Trophoblast cell (in vitro differentiated cells and primary cell): ENCODE data around the gene WT1.
A peak's percentile ranks its signal among the peaks of the same experiment; 100 is the strongest.

ENCODE experiments used
- DNase-seq, 2 donors: peaks; one replicate each; pipeline ENCODE4 v3.0.0-alpha.2; 2016
- H2AFZ ChIP-seq: 2 replicates; pipeline ENCODE4 v1.6.1; 2013; ENCODE audit warnings: low read length, moderate library complexity, mild to moderate bottlenecking; ENCODE audit not compliant: insufficient read depth, poor library complexity
- H2AK5ac ChIP-seq: 2 replicates; pipeline ENCODE4 v1.6.1; 2013; ENCODE audit warnings: mild to moderate bottlenecking, low read length
- H2BK120ac ChIP-seq: 2 replicates; pipeline ENCODE4 v1.6.1; 2013; ENCODE audit warnings: low read length, mild to moderate bottlenecking, moderate library complexity; ENCODE audit not compliant: insufficient read depth, poor library complexity
- H2BK12ac ChIP-seq: 2 replicates; pipeline ENCODE4 v1.6.1; 2013; ENCODE audit warnings: mild to moderate bottlenecking, low read length, moderate library complexity
- H2BK5ac ChIP-seq: 2 replicates; pipeline ENCODE4 v1.6.1; 2013; ENCODE audit warnings: low read length, low read depth, moderate library complexity, mild to moderate bottlenecking; ENCODE audit not compliant: poor library complexity
- H3K14ac ChIP-seq: 2 replicates; pipeline ENCODE4 v1.6.1; 2013; ENCODE audit warnings: mild to moderate bottlenecking, low read length
- H3K18ac ChIP-seq: 2 replicates; pipeline ENCODE4 v1.6.1; 2013; ENCODE audit warnings: mild to moderate bottlenecking, low read length
- H3K23ac ChIP-seq: 2 replicates; pipeline ENCODE4 v1.6.1; 2013; ENCODE audit warnings: low read length
- H3K27ac ChIP-seq: 2 replicates; pipeline ENCODE4 v1.5.1; 2013; ENCODE audit warnings: low read depth, mild to moderate bottlenecking, inconsistent platforms, low read length, moderate library complexity
- H3K27me3 ChIP-seq: 2 replicates; pipeline ENCODE4 v1.6.1; 2013; ENCODE audit warnings: inconsistent platforms, mild to moderate bottlenecking, low read length, moderate library complexity; ENCODE audit not compliant: insufficient read depth
- H3K36me3 ChIP-seq, 2 experiments: 1 replicate in 1 of 2; 2 replicates in 1 of 2; pipeline ENCODE4 v1.6.1; 2013; ENCODE audit warnings: low read length in 2 of 2, mild to moderate bottlenecking in 2 of 2, moderate library complexity in 1 of 2; ENCODE audit not compliant: insufficient read depth in 2 of 2, control insufficient read depth in 1 of 2
- H3K4ac ChIP-seq: 2 replicates; pipeline ENCODE4 v1.6.1; 2013; ENCODE audit warnings: low read depth, mild to moderate bottlenecking, low read length, moderate library complexity
- H3K4me1 ChIP-seq, 2 experiments: 1 replicate in 1 of 2; 2 replicates in 1 of 2; pipeline ENCODE4 v1.6.1; 2013; ENCODE audit warnings: low read length in 2 of 2, mild to moderate bottlenecking in 2 of 2, moderate library complexity in 1 of 2; ENCODE audit not compliant: insufficient read depth in 2 of 2, control insufficient read depth in 1 of 2
- H3K4me2 ChIP-seq: 2 replicates; pipeline ENCODE4 v1.6.1; 2013; ENCODE audit warnings: inconsistent platforms, mild to moderate bottlenecking, low read length, moderate library complexity
- H3K4me3 ChIP-seq: 2 replicates; pipeline ENCODE4 v1.5.1; 2013; ENCODE audit warnings: mild to moderate bottlenecking, low read depth, low read length, inconsistent platforms
- H3K79me1 ChIP-seq: one replicate; pipeline ENCODE4 v1.6.1; 2013; ENCODE audit warnings: low read length
- H3K79me2 ChIP-seq: 2 replicates; pipeline ENCODE4 v1.6.1; 2013; ENCODE audit warnings: low read length, mild to moderate bottlenecking; ENCODE audit not compliant: control insufficient read depth, insufficient read depth, poor library complexity
- H3K9ac ChIP-seq: 2 replicates; pipeline ENCODE4 v1.6.1; 2013; ENCODE audit warnings: mild to moderate bottlenecking, low read length
- H3K9me3 ChIP-seq: 2 replicates; pipeline ENCODE4 v1.6.1; 2013; ENCODE audit warnings: low read depth, mild to moderate bottlenecking, control low read depth, inconsistent platforms, low read length; ENCODE audit not compliant: insufficient read depth
- H4K12ac ChIP-seq: 2 replicates; pipeline ENCODE4 v1.6.1; 2013; ENCODE audit warnings: low read depth, mild to moderate bottlenecking, low read length, moderate library complexity
- H4K8ac ChIP-seq: 2 replicates; pipeline ENCODE4 v1.6.1; 2013; ENCODE audit warnings: low read depth, mild to moderate bottlenecking, low read length, moderate library complexity
- H4K91ac ChIP-seq: one replicate; pipeline ENCODE4 v1.6.1; 2013; ENCODE audit warnings: low read depth, mild to moderate bottlenecking, low read length, moderate library complexity
- WGBS: extraction: QIAGEN DNeasy Blood & Tissue Kit; methylation state at CpG from one replicate; pipeline ENCODE4 v1.1.7; 2013; ENCODE audit warnings: missing lambda C conversion rate; ENCODE audit not compliant: insufficient read length, insufficient coverage; ENCODE audit errors: extremely low coverage; 5-methylcytosine and 5-hydroxymethylcytosine counted together

The WT1 gene

GRCh38 chr11:32382339-32383049 lies 52.8 kb downstream of the WT1 start:
- Histone ChIP-seq H2BK12ac (peak overlapping the region; percentile 42), H3K79me2 (peaks cover 2% of the 10 kb centered on the region), H3K9ac (no peak overlapping the region), H3K4me2 (no peak overlapping the region), H2AK5ac (no peak overlapping the region), H2AFZ (no peak overlapping the region), H3K9me3 (no peaks in the 10 kb centered on the region), H3K36me3 (no peaks in the 10 kb centered on the region), H3K27ac (no peak overlapping the region), H2BK120ac (no peak overlapping the region), H2BK5ac (no peak overlapping the region), H4K8ac (no peak overlapping the region), H3K23ac (no peak overlapping the region), H3K4ac (no peak overlapping the region), H3K4me1 (peaks cover 15 to 20% of the 10 kb centered on the region in 2 experiments), H3K4me3 (no peak overlapping the region), H3K27me3 (no peaks in the 10 kb centered on the region), H3K14ac (no peak overlapping the region), H3K79me1 (peaks cover 12% of the 10 kb centered on the region), H4K91ac (no peak overlapping the region), H3K18ac (no peak overlapping the region), H4K12ac (no peak overlapping the region)
- DNase-seq: peak; percentile 85 to 95
- WGBS: no CpG with 5 or more reads among the region's 10 CpGs

DNA sequence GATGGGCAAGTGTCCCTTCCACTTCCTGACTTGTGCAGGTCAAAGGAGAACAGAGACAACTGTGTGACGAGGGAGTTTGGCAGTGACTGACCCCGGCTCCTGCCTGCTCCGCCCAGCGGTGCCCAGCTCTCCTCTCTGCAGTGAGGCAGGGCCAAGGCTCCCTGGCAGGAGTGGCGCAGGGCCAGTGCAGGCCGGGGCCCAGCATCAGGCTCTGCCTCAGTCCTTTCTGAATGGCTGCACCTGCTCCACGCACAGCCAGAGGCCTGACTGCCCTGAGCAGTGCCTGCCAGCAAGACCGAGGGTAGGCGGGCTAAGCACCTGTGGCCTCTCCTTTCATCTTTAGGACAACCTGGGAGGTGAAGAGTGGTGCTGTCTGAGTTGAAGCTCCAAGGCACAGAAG lies 54.2 kb downstream of the WT1 start:
- H4K8ac ChIP-seq: no peak overlapping the region
- peaks cover 13 to 18% of the 10 kb centered on the region in 2 experiments for H3K4me1 ChIP-seq
- no peak overlapping the region for H4K12ac ChIP-seq
- no peaks in the 10 kb centered on the region for H3K9me3 ChIP-seq
- no peak for DNase-seq
- H3K14ac ChIP-seq: no peak overlapping the region
- no peak overlapping the region for H3K4me2 ChIP-seq
- no peak overlapping the region for H4K91ac ChIP-seq
- no CpG with 5 or more reads among the region's 9 CpGs for WGBS
- H2BK5ac ChIP-seq: no peak overlapping the region
- H3K4ac ChIP-seq: no peak overlapping the region
- H2BK12ac ChIP-seq: no peak overlapping the region
- H3K27me3 ChIP-seq: no peaks in the 10 kb centered on the region
- no peak overlapping the region for H3K9ac ChIP-seq
- H3K79me2 ChIP-seq: peaks cover 1% of the 10 kb centered on the region
- H2AK5ac ChIP-seq: no peak overlapping the region
- H3K23ac ChIP-seq: no peak overlapping the region
- H3K4me3 ChIP-seq: no peak overlapping the region
- no peak overlapping the region for H2AFZ ChIP-seq
- peaks cover 8% of the 10 kb centered on the region for H3K79me1 ChIP-seq
- no peak overlapping the region for H2BK120ac ChIP-seq
- H3K27ac ChIP-seq: no peak overlapping the region
- H3K36me3 ChIP-seq: no peaks in the 10 kb centered on the region
- H3K18ac ChIP-seq: no peak overlapping the region

- H3K79me2 ChIP-seq: no peaks in the 10 kb centered on the region
- H3K27me3 ChIP-seq: no peaks in the 10 kb centered on the region
- H3K4ac ChIP-seq: no peak overlapping the region
- H3K79me1 ChIP-seq: peaks cover 6% of the 10 kb centered on the region
- H3K18ac ChIP-seq: no peak overlapping the region
- no peak overlapping the region for H3K9ac ChIP-seq
- no peak overlapping the region for H2AK5ac ChIP-seq
- H3K36me3 ChIP-seq: no peaks in the 10 kb centered on the region
- no CpG with 5 or more reads among the region's 10 CpGs for WGBS
- no peak overlapping the region for H3K4me2 ChIP-seq
- peaks cover 12 to 13% of the 10 kb centered on the region in 2 experiments for H3K4me1 ChIP-seq
- H2BK12ac ChIP-seq: no peak overlapping the region
- peak; percentile 81 to 84 for DNase-seq
- no peak overlapping the region for H3K23ac ChIP-seq
- H2AFZ ChIP-seq: no peak overlapping the region
- H2BK120ac ChIP-seq: no peak overlapping the region
- no peak overlapping the region for H4K91ac ChIP-seq
- no peak overlapping the region for H4K8ac ChIP-seq
- no peaks in the 10 kb centered on the region for H3K9me3 ChIP-seq
- no peak overlapping the region for H3K14ac ChIP-seq
- no peak overlapping the region for H2BK5ac ChIP-seq
- no peak overlapping the region for H3K4me3 ChIP-seq
- no peak overlapping the region for H4K12ac ChIP-seq
- H3K27ac ChIP-seq: no peak overlapping the region
Measured at GRCh38 chr11:32379719-32380118, 55.6 kb downstream of the WT1 start.

- H4K12ac ChIP-seq: no peak overlapping the region
- no peak overlapping the region for H3K4me3 ChIP-seq
- no peaks in the 10 kb centered on the region for H3K36me3 ChIP-seq
- no peaks in the 10 kb centered on the region for H3K9me3 ChIP-seq
- no peak for DNase-seq
- WGBS: no CpG with 5 or more reads among the region's 1 CpG
- no peaks in the 10 kb centered on the region for H3K79me2 ChIP-seq
- no peak overlapping the region for H3K14ac ChIP-seq
- no peak overlapping the region for H2BK120ac ChIP-seq
- H4K91ac ChIP-seq: no peak overlapping the region
- H3K27me3 ChIP-seq: no peaks in the 10 kb centered on the region
- H4K8ac ChIP-seq: no peak overlapping the region
- H3K4ac ChIP-seq: no peak overlapping the region
- H3K18ac ChIP-seq: no peak overlapping the region
- no peak overlapping the region for H3K23ac ChIP-seq
- H2BK12ac ChIP-seq: peak overlapping the region; percentile 43
- no peak overlapping the region for H3K9ac ChIP-seq
- no peak overlapping the region for H3K4me2 ChIP-seq
- no peaks in the 10 kb centered on the region for H3K79me1 ChIP-seq
- no peak overlapping the region for H3K27ac ChIP-seq
- H2BK5ac ChIP-seq: no peak overlapping the region
- no peak overlapping the region for H2AFZ ChIP-seq
- H3K4me1 ChIP-seq: peaks cover 0 to 2% of the 10 kb centered on the region in 2 experiments
- H2AK5ac ChIP-seq: no peak overlapping the region
Measured at GRCh38 chr11:32375826-32376225, 59.5 kb downstream of the WT1 start.
